ENCODE results near the gene KCNQ5. TPM values are rescaled to one million over a fixed set of nuclear protein-coding genes. Genes with fewer than 3 reads are reported as not detected.

Gene KCNQ5
- total RNA-seq, 1 donor from 2014 or later, result 10.1 TPM

DNA sequence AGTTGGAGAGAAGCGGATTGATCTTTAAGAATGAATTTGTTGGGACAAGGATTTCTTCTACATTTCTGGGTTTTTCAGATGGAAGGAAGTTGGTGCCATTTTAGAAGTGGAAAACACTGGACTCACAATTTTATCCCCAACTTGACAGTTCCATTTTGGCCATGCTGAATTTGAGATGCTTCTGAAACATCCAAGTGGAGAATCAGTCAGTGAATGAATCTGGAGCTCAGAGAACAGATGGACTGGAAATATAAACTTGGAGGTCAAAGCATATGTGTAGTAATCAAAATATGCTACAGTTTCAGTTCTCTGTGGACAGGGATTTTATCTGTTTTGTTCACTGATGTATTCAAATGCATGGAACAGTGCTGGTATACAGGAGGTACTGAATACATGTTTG is 89.9 kb downstream of the KCNQ5 start:
- Mint-ChIP-seq H3K27ac (no peak overlapping the region), H3K9me3 (peaks cover 8% of the 10 kb centered on the region), H3K27me3 (no peaks in the 10 kb centered on the region), H3K4me1 (peaks cover 3% of the 10 kb centered on the region), H3K36me3 (ENCODE audit: low read depth) (peaks cover 15% of the 10 kb centered on the region), H3K4me3 (no peak overlapping the region)
- DNase-seq (no peak), ATAC-seq (ENCODE audit: low read depth) (no peak)
- ChIA-PET POLR2A (no interaction called here), CTCF (no interaction called here)
- intact Hi-C loops (cut with micrococcal nuclease), result no loop called here
- TF ChIP-seq, protein P1, sequence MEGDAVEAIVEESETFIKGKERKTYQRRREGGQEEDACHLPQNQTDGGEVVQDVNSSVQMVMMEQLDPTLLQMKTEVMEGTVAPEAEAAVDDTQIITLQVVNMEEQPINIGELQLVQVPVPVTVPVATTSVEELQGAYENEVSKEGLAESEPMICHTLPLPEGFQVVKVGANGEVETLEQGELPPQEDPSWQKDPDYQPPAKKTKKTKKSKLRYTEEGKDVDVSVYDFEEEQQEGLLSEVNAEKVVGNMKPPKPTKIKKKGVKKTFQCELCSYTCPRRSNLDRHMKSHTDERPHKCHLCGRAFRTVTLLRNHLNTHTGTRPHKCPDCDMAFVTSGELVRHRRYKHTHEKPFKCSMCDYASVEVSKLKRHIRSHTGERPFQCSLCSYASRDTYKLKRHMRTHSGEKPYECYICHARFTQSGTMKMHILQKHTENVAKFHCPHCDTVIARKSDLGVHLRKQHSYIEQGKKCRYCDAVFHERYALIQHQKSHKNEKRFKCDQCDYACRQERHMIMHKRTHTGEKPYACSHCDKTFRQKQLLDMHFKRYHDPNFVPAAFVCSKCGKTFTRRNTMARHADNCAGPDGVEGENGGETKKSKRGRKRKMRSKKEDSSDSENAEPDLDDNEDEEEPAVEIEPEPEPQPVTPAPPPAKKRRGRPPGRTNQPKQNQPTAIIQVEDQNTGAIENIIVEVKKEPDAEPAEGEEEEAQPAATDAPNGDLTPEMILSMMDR (IDR thresholded peaks at IDR 0.05), result no peak

DNA sequence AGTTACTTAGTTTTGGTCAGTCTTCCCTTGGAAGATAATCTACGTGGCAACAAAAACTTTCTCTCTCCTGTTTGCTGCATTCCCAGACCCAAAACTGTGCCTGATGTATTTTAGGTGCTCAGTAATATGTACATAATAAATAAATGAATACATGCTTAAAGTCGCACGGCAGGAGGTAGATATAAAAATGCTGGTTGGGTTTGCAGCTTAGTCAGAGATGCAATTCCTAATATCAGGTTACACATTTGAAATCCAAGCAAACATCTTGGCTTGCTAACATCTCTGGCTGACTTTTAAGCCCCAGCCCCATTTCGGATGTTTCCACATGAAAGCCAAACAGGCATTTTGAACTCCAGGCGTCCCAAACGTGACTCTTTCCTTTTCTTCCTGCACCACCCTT is 91.0 kb downstream of the KCNQ5 start:
- intact Hi-C loops (cut with micrococcal nuclease), result no loop called here
- ChIA-PET CTCF (no interaction called here), POLR2A (no interaction called here)
- Mint-ChIP-seq H3K36me3 (ENCODE audit: low read depth) (peaks cover 15% of the 10 kb centered on the region), H3K4me1 (peaks cover 3% of the 10 kb centered on the region), H3K27ac (no peak overlapping the region), H3K9me3 (peaks cover 8% of the 10 kb centered on the region), H3K4me3 (no peak overlapping the region), H3K27me3 (no peaks in the 10 kb centered on the region)
- no peak for ATAC-seq (ENCODE audit: low read depth)
- TF ChIP-seq, protein P1 (IDR thresholded peaks at IDR 0.05), result no peak
- no peak for DNase-seq

DNA sequence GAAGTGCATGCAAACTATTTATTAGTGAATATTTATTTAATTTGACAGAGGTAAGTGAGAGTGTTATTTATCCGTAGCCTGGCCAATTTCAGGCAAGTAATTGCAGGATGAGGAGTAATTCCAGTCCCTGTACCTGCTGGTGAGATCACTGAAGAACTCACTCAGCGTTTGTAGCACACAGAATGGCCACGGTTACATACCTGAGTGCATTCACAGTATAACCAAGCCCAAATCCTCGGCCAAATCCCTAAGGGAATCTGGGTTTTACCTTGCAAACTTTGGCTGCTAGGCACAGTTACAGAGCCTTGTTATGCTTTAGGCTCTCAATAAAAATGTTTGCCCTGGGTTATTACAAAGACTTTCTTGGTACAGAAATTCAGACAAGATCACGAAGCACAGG is 93.3 kb downstream of the KCNQ5 start:
- H3K4me1 Mint-ChIP-seq, result peaks cover 3% of the 10 kb centered on the region
- H3K27ac Mint-ChIP-seq, result no peak overlapping the region
- ATAC-seq (ENCODE audit: low read depth) (no peak), DNase-seq (no peak)
- H3K4me3 Mint-ChIP-seq, result no peak overlapping the region
- POLR2A ChIA-PET, result no interaction called here
- TF ChIP-seq, protein P1 (IDR thresholded peaks at IDR 0.05), result no peak
- H3K36me3 Mint-ChIP-seq (ENCODE audit: low read depth), result peaks cover 10% of the 10 kb centered on the region
- H3K27me3 Mint-ChIP-seq, result no peaks in the 10 kb centered on the region
- intact Hi-C loops (cut with micrococcal nuclease), result no loop called here
- peaks cover 4% of the 10 kb centered on the region for H3K9me3 Mint-ChIP-seq
- CTCF ChIA-PET, result no interaction called here

DNA sequence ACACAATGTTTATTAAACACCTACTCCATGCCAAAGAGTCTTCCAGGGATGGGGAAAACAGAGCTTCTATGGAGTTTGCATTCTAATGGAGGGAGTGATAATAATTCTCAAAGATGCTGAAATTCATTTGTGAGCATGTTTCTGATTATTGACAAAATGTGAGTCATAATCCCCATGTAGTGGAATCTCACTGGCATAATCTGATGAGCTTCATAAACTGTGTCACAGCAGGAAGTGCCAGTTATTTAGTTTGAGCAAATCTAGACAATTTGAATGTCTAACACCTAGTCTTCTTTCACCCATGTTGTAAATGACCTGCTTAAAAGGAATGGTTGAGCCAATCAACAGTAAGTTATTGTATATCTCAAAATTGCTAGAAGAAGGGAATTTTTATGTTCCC is 95.1 kb downstream of the KCNQ5 start:
- Mint-ChIP-seq H3K4me1 (peaks cover 3% of the 10 kb centered on the region), H3K27me3 (no peaks in the 10 kb centered on the region), H3K4me3 (no peak overlapping the region), H3K9me3 (no peaks in the 10 kb centered on the region), H3K36me3 (ENCODE audit: low read depth) (no peaks in the 10 kb centered on the region), H3K27ac (no peak overlapping the region)
- TF ChIP-seq, protein P1 (IDR thresholded peaks at IDR 0.05), result no peak
- intact Hi-C loops (cut with micrococcal nuclease), result no loop called here
- CTCF ChIA-PET, result no interaction called here
- ATAC-seq (ENCODE audit: low read depth) (no peak), DNase-seq (no peak)
- POLR2A ChIA-PET, result no interaction called here

DNA sequence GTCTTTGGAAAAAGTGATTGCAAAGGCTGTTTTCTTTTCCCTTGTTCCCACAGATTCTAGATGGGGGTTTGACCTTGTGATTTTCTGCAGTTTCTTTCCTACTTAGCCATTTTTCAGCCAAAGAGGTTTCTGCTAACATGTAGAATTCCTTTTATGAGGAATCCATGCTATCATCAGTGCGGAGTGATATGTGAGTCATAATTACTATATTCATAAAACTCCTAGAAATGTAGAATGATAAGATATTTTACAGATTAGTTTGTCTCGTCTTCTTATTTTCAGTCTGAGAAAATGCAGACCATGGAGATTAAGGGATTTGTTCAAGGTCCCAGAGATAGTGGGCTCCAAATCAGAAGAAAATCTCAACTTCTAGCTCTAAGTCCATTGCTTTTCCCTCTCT is 98.6 kb downstream of the KCNQ5 start:
- intact Hi-C loops (cut with micrococcal nuclease), result no loop called here
- Mint-ChIP-seq H3K4me1 (peaks cover 23% of the 10 kb centered on the region), H3K36me3 (ENCODE audit: low read depth) (no peaks in the 10 kb centered on the region), H3K27ac (no peak overlapping the region), H3K4me3 (no peak overlapping the region), H3K9me3 (no peaks in the 10 kb centered on the region), H3K27me3 (no peaks in the 10 kb centered on the region)
- ATAC-seq (ENCODE audit: low read depth) (no peak), DNase-seq (no peak)
- ChIA-PET POLR2A (no interaction called here), CTCF (no interaction called here)
- TF ChIP-seq, protein P1 (IDR thresholded peaks at IDR 0.05), result no peak

Measured in activated B cell treated with CpG ODN at 0.5 μM for 24 hours (primary cell).